Measurements from ENCODE around the gene KRTAP5-2. TPM values are rescaled to one million over a fixed set of nuclear protein-coding genes. Genes with fewer than 3 reads are reported as not detected.
"Not testable (repeated sequence)": the region's sequence is repeated elsewhere in the genome, so short reads cannot be mapped to it uniquely, and the experiment has no call there.

Gene KRTAP5-2
- 10 to 100 TPM in 1 of 4 donors, under 1 TPM in 1, not detected in 2; 0.55 to 15.1 TPM for total RNA-seq

GRCh38 chr11:1597994-1598380, at the start of gene KRTAP5-2:
TSS of gene KRTAP5-2 (minus strand) at chr11:1598294. CDS start at chr11:1598250, 44 bp downstream.
- no peak for DNase-seq (ENCODE audit: low spot score in 2 of 2)
- WGBS, 2 donors: 50 to 59% methylated on average over 1 to 3 of the region's 4 CpGs
- H3K4me3 ChIP-seq (ENCODE audit: low read depth, poor library complexity, severe bottlenecking): no peak within 1 kb of the TSS
- intact Hi-C loops (cut with DNase I; ENCODE audit: low total_unique reads): no loop called here
- no peak for TF ChIP-seq CTCF (IDR thresholded peaks at IDR 0.05)
- TF ChIP-seq POLR2A (IDR thresholded peaks at IDR 0.05): no peak

GRCh38 chr11:1646540-1646939, 48.4 kb upstream of the KRTAP5-2 start:
- WGBS, 2 donors: 90 to 93% methylated on average over 10 of the region's 10 CpGs
- DNase-seq (ENCODE audit: low spot score in 2 of 2); H3K4me3 ChIP-seq (ENCODE audit: low read depth, poor library complexity, severe bottlenecking); intact Hi-C loops (cut with DNase I; ENCODE audit: low total_unique reads): not testable (repeated sequence)

GRCh38 chr11:1645357-1645821, 47.3 kb upstream of the KRTAP5-2 start:
- no peak overlapping the region for H3K4me3 ChIP-seq (ENCODE audit: low read depth, poor library complexity, severe bottlenecking)
- intact Hi-C loops (cut with DNase I; ENCODE audit: low total_unique reads): no loop called here
- DNase-seq (ENCODE audit: low spot score in 2 of 2): no peak
- WGBS, 2 donors: 77 to 83% methylated on average over 12 of the region's 12 CpGs
- TF ChIP-seq POLR2A (IDR thresholded peaks at IDR 0.05) (no peak), CTCF (IDR thresholded peaks at IDR 0.05) (no peak)

- WGBS, 2 donors: 76 to 87% methylated on average over 15 to 19 of the region's 20 CpGs
- intact Hi-C loops (cut with DNase I; ENCODE audit: low total_unique reads): no loop called here
- no peak overlapping the region for H3K4me3 ChIP-seq (ENCODE audit: low read depth, poor library complexity, severe bottlenecking)
- no peak for DNase-seq (ENCODE audit: low spot score in 2 of 2)
- TF ChIP-seq POLR2A (IDR thresholded peaks at IDR 0.05) (no peak), CTCF (IDR thresholded peaks at IDR 0.05) (no peak)
Observed at GRCh38 chr11:1644601-1645356, 46.7 kb upstream of the KRTAP5-2 start.

- no peak for DNase-seq (ENCODE audit: low spot score in 2 of 2)
- intact Hi-C loops (cut with DNase I; ENCODE audit: low total_unique reads): no loop called here
Observed at GRCh38 chr11:1643146-1643690, 45.1 kb upstream of the KRTAP5-2 start.

More at GRCh38 chr11:1643146-1643690, 45.1 kb upstream of the KRTAP5-2 start:
- no peak overlapping the region for H3K4me3 ChIP-seq (ENCODE audit: low read depth, poor library complexity, severe bottlenecking)
- TF ChIP-seq POLR2A (IDR thresholded peaks at IDR 0.05): no peak
- TF ChIP-seq CTCF (IDR thresholded peaks at IDR 0.05): no peak
- 91% methylated on average over 8 to 20 of the region's 20 CpGs for WGBS, 2 donors

Data from lower leg skin (tissue), 4 donors.